ENCODE data around the gene MAP2K7. TPM values are rescaled to one million over a fixed set of nuclear protein-coding genes. Genes with fewer than 3 reads are reported as not detected.

MAP2K7 gene
- total RNA-seq, 2 experiments from 2014 or later, result 36.8 to 37.0 TPM

DNA sequence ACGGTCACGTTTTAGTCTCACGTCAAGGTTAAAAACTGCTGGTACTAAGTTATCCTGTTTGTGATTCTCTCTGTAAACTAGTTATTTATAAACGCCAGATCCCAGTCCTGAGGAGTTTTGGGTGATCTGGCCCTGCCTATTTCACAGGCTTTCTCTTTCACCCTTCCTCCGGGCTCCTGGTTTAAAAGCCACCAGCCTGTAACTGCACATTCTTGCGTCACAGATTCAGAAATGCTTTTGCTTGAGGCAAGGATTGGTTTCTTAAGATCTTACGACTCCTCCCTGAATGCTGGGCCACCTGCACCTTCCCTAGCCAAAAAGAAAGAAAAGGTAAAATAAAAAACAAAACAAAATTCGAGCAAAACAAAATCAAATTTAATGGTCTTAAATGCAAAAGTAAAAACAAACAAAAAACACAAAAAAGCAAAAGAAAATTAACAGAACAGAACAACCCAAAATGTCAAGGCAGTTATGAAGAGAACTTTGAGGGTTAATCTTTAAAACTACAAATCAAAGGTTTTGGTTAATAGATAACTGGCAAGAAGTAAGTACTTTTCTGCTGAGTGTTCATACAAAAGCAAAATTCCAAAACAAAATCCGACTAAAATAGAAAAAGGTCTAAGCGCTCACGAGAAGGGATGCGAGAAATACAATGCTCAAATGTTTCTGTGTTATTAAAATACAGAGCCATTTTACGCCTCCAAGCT lies 58.4 kb downstream of the MAP2K7 start:
- peaks cover 16% of the 10 kb centered on the region for H3K36me3 Mint-ChIP-seq (ENCODE audit: low read depth)
- peaks cover 3% of the 10 kb centered on the region for H3K4me1 Mint-ChIP-seq (ENCODE audit: low read depth)
- H3K27ac Mint-ChIP-seq, result no peak overlapping the region
- ChIA-PET CTCF (interaction anchor here (1.0 kb wide), 1 partner anchor 9 kb away, joined by 5 read pairs; no protein-coding TSS in a partner anchor), POLR2A (no interaction called here)
- ATAC-seq (no peak), DNase-seq (no peak)
- H3K4me3 Mint-ChIP-seq, result no peak overlapping the region
- intact Hi-C loops (cut with micrococcal nuclease), result no loop called here
- no peaks in the 10 kb centered on the region for H3K9me3 Mint-ChIP-seq
- TF ChIP-seq, protein P1, sequence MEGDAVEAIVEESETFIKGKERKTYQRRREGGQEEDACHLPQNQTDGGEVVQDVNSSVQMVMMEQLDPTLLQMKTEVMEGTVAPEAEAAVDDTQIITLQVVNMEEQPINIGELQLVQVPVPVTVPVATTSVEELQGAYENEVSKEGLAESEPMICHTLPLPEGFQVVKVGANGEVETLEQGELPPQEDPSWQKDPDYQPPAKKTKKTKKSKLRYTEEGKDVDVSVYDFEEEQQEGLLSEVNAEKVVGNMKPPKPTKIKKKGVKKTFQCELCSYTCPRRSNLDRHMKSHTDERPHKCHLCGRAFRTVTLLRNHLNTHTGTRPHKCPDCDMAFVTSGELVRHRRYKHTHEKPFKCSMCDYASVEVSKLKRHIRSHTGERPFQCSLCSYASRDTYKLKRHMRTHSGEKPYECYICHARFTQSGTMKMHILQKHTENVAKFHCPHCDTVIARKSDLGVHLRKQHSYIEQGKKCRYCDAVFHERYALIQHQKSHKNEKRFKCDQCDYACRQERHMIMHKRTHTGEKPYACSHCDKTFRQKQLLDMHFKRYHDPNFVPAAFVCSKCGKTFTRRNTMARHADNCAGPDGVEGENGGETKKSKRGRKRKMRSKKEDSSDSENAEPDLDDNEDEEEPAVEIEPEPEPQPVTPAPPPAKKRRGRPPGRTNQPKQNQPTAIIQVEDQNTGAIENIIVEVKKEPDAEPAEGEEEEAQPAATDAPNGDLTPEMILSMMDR (IDR thresholded peaks at IDR 0.05), result no peak
- no peaks in the 10 kb centered on the region for H3K27me3 Mint-ChIP-seq

DNA sequence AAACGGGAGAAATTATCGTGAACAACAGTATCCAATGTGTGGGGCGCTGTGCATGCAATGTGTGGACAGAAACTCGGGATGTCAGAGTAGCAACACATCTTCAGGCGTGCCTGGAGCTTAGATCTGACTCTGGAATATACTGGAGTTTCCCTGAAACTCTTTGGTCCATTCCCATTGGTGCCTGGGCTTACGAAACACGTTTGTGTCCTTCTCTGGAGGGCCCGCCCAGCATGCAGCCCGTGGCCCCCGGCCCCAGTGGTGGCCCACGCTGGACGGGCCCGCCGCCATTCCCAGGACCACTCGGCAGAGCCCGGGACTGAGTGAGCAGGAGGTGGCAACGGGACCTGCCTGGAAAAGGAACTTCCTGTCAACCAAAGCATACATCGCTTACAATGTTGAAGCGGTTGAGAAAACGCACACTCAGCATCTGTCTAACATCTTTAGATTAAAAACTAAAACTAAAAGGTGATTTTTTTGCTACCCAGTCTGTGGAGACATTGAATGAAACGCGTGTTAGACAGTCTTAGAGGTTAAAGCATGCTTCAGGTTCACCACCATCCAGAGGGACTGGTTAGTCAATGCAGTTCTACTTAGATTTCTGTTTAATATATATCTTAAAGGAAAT lies 59.1 kb downstream of the MAP2K7 start:
- CTCF ChIA-PET, result interaction anchor here (1.0 kb wide), 1 partner anchor 8 kb away, joined by 5 read pairs; no protein-coding TSS in a partner anchor

DNA sequence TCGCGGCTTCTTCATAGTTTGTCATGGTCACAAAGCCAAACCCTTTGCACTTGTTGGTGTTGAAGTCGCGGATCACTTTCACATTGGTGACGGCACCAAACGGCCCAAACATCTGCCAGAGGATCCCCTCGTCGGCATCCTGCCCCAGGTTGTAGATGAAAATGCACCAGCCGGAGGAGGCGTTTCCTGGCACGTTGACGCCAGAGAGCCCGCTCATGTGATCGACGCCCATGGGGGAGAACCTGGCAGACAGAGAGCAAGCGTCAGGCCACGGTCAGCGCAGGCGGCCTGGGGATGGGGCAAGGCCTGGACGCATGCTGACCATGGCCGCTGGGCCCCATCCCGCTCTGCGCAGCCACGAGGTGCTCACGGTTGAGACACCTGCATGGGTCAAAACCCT lies 59.9 kb downstream of the MAP2K7 start:
- Mint-ChIP-seq H3K9me3 (no peaks in the 10 kb centered on the region), H3K4me1 (ENCODE audit: low read depth) (peaks cover 3% of the 10 kb centered on the region), H3K27me3 (no peaks in the 10 kb centered on the region), H3K36me3 (ENCODE audit: low read depth) (peaks cover 24% of the 10 kb centered on the region), H3K4me3 (no peak overlapping the region), H3K27ac (no peak overlapping the region)
- no peak for DNase-seq
- TF ChIP-seq, protein P1 (IDR thresholded peaks at IDR 0.05), result no peak
- intact Hi-C loops (cut with micrococcal nuclease), result no loop called here
- no peak for ATAC-seq
- ChIA-PET POLR2A (no interaction called here), CTCF (no interaction called here)

More for the DNA sequence above, 59.1 kb downstream of the MAP2K7 start:
- Mint-ChIP-seq H3K27me3 (no peaks in the 10 kb centered on the region), H3K27ac (no peak overlapping the region), H3K36me3 (ENCODE audit: low read depth) (peaks cover 21% of the 10 kb centered on the region), H3K4me3 (no peak overlapping the region), H3K4me1 (ENCODE audit: low read depth) (peaks cover 3% of the 10 kb centered on the region), H3K9me3 (no peaks in the 10 kb centered on the region)
- ATAC-seq (no peak), DNase-seq (no peak)
- POLR2A ChIA-PET, result no interaction called here
- intact Hi-C loops (cut with micrococcal nuclease), result no loop called here
- TF ChIP-seq, protein P1 (IDR thresholded peaks at IDR 0.05), result no peak

Other genes starting within 250 kb of the MAP2K7 start
- gene RETN, start 234.8 kb upstream of the MAP2K7 start, total RNA-seq, result not detected
- gene MCEMP1, start 226.8 kb upstream of the MAP2K7 start, total RNA-seq, result not detected
- gene TRAPPC5, start 223.0 kb upstream of the MAP2K7 start, total RNA-seq, result 10 to 100 TPM; 85.0 to 85.9 TPM
- 1 to 10 TPM; 3.0 to 3.7 TPM for gene FCER2, start 201.7 kb upstream of the MAP2K7 start, total RNA-seq
- not detected for gene CLEC4G, start 171.8 kb upstream of the MAP2K7 start, total RNA-seq
- gene CD209, start 156.3 kb upstream of the MAP2K7 start, total RNA-seq, result not detected
- gene CLEC4M, start 140.6 kb upstream of the MAP2K7 start, total RNA-seq, result not detected
- 1 to 10 TPM; 3.4 to 3.9 TPM for gene EVI5L, start 73.7 kb upstream of the MAP2K7 start, total RNA-seq
- gene PRR36, start 29.5 kb upstream of the MAP2K7 start, total RNA-seq, result under 1 TPM in 1 of 2 experiments, not detected in 1; 0.20 TPM
- gene LRRC8E, start 15.4 kb upstream of the MAP2K7 start, total RNA-seq, result not detected
- gene TGFBR3L, start 11.0 kb downstream of the MAP2K7 start, total RNA-seq, result 1 to 10 TPM; 5.1 to 5.9 TPM
- 10 to 100 TPM; 16.0 to 18.2 TPM for gene SNAPC2, start 16.5 kb downstream of the MAP2K7 start, total RNA-seq
- under 1 TPM; 0.74 to 0.87 TPM for gene CTXN1, start 22.3 kb downstream of the MAP2K7 start, total RNA-seq
- gene TIMM44, start 39.8 kb downstream of the MAP2K7 start, total RNA-seq, result 10 to 100 TPM; 92.3 to 95.5 TPM
- gene ELAVL1, start 101.8 kb downstream of the MAP2K7 start, total RNA-seq, result 100 to 1,000 TPM; 161 to 164 TPM
- under 1 TPM in 1 of 2 experiments, not detected in 1; 0.29 TPM for gene CCL25, start 148.9 kb downstream of the MAP2K7 start, total RNA-seq
- under 1 TPM in 1 of 2 experiments, not detected in 1; 0.02 TPM for gene FBN3, start 245.7 kb downstream of the MAP2K7 start, total RNA-seq